ENCODE results near the gene FN1. TPM values are rescaled to one million over a fixed set of nuclear protein-coding genes. Genes with fewer than 3 reads are reported as not detected.

The FN1 gene
- under 1 TPM; 0.08 to 0.19 TPM for total RNA-seq

DNA sequence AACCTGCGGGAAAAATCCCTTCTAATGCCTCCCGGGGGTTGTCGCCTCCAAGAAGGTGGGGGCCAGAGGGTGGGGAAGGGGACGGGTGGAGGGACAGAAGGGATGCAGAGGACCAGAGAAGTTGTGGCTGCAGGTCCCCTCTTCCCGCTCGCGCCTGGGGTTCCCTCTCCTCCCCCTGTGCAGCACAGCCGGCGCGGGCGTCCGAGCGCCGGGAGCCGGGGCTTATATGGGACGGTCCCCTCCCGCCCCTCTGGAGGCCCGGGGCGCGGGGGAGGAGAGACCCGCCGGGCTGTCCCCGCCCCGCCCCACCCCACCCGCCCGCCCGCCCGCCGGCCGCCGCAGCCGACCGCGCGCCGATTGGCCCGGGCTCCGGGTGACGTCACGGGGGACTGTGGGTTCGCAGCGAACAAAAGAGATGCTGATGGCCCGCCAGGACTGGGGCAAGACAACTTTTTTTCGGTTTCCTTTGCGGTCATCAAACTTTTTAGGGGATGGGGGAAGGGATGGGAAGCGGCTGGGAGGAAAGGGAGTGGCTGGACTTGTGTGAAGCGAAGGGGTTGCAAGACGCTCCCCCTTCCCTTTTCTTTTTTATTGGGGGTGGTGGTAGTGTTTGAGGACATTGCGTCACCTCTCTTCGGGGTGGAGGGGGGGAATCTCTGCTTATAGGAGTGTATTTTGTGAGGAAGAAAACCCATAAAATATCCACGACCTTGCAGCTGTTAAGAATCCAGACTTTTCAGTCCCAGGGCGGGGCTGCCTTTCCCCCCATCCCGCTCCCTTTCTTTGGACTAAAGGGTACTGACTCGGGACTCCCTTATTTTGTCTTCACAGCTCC, at the start of gene FN1:
Gene FN1 (minus strand): TSS at position 199 of the 835 bp plus-strand sequence. CDS start 266 bp downstream, outside the sequence.
- CTCF ChIA-PET: no interaction called here

DNA sequence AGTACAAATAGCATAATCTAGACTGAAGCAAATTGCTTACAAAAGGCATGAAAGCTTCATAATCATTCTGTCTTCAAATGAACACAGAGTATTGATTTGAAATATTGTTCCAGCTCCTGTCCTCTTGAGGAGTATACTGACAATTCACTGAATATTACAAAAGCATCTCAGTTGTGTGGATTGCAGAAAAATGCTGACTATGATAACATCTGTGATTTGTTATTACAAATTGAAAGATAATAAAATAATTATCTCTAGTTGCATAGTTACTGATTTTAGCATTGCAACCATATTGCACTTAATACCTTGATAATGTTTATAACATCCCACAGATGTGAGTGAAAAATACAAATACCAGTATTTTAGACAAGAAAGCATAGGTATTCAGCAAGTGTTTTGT, 49.2 kb upstream of the FN1 start:
- POLR2A ChIA-PET: no interaction called here
- CTCF ChIA-PET: no interaction called here

More for the DNA sequence above, at the start of gene FN1:
- POLR2A ChIA-PET: interaction anchor here (0.6 kb wide), 1 partner anchor 415 kb away, joined by 3 read pairs; no protein-coding TSS in a partner anchor

DNA sequence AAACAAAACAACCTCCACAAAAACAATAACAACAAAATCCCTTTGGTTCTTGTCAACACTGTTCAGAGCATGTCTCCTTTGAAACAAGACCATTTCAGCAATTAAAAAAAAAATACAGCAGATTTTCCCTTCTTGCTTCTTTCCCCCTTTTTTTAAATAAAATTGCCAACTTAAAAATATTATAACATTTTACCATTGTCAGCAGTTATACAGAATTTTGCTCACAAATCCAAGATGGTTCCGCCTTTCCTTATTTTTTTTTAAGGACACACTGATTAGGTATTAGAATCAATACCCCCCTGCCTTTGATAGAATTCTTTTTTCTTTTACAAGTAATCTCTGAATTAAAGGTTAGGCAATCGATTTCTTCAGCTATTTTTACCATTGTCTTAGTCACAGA, 48.7 kb upstream of the FN1 start:
- POLR2A ChIA-PET: no interaction called here
- CTCF ChIA-PET: no interaction called here

DNA sequence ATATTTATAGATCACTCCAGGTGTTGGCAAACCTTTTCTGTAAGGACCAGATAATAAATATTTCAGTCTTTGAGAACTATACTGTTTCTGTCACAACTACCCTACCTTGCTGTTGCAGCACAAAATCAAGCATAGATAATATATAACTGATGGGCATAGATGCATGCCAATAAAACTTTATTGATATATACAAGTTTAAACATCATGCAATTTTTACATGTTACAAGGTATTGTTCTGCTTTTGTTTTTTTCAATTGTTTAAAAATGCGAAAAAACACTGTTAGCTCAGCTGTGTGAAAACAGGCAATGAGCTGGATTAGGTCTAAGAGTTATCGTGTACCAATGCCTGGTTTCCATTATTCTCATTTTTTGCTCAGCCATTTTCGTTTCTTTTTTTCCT, 47.6 kb upstream of the FN1 start:
- CTCF ChIA-PET: no interaction called here
- POLR2A ChIA-PET: no interaction called here

DNA sequence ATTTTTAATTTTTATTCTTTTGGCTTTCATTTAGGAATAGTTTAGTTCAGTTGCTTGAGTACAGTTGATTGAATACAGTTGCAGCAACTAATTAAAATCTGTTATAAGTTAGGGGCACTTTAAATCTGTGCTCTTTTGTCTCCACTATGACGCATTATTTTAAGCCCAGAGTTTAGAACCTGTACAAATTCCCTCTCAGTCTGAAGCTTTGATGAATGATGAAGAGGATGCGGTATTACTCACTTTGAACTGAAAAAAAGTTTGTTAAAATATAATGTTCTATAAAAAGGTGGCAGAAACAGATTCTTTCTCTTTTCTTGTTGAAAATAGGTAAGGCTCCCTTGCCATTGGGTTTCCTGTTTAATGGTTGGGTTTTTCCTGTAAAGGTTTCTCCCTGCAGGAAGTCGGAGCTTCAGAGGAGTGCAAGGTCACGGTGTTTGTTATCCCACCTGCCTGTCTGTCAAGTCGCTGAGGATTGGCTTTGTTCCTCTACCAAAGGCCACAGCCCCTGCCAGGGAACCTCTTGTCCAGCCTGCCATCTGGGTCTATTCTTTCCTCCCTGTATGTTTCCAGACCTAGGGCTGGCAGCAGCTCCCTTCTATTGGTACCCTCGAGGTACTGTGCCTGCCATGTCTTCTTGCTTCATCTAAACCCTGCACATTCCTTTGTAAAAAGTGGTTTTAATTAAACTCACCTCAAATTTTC, 43.8 kb upstream of the FN1 start:
- CTCF ChIA-PET: no interaction called here
- POLR2A ChIA-PET: no interaction called here

DNA sequence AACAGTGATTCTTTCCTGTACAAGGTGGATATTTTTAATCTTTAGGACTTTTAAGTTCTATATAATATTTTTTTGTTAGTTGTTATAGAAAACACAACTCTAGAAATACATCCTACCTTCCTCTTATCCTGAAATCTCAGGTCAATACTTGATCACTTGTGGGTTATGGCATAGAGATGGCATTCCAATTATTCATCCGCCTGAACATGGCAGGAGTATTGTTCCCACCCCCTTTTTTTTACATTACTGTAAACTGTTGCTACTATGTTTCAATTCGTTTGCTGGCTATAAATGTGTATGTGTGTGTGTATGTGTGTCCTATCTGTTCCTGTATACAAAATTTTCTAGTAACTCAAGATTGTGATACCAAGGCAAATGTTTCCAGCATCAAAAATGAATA, 43.3 kb upstream of the FN1 start:
- ChIA-PET CTCF (no interaction called here), POLR2A (no interaction called here)

DNA sequence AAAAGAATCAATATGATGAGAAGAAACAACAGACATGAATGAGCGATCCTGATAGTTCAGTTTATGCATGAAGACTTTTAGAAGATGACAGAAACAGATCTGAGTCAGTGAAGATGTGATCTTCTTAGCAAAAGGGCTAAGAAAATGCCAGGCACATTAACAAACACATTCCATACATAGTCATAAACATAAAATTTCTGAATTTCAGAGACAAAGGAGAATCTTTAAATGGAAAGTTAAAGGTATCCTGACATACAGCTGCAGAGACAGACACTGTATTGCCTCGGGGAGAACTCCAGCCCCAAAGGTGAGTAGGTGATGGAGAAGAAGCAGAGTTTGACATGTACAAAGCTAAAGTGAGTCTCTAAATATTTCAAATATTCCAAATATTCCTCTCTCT, 40.6 kb upstream of the FN1 start:
- ChIA-PET CTCF (no interaction called here), POLR2A (no interaction called here)

DNA sequence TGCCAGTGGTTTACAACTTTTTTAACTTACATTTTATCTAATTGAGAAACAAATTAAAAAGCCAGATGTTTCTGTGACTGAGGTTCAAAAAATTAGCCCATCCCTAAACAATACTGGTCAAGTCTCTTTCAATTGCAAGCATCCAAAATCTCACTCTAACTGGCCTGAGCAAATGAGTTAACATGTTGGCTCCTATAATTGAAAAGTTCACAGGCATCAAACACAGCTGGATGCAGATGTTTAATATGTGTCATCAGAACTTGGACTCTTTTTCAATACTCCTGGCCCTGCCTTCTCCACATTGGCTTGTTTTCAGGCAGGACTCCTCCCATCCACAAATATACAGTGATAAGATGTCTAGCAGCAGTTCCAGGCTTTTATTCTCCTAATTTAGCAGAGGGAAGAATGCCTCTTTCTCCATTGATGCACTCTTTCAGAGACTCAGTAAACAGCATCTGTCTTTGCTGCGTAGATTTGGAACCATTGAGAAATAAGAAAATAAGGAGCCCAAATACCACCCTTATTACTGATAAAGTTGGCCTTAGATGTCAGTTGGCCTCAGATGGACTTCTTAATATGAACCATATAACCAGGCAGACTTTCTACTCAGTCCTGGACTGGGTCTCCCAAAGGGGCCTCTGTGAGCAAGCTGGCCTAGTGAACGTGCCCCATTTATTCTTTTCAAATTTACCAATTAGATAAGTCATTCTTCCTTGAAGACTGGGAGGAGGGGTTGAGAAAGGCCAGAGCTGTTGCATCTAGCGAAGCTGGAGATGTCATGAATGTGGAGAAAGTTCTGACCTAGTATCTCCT, 30.4 kb upstream of the FN1 start:
- ChIA-PET CTCF (no interaction called here), POLR2A (no interaction called here)

DNA sequence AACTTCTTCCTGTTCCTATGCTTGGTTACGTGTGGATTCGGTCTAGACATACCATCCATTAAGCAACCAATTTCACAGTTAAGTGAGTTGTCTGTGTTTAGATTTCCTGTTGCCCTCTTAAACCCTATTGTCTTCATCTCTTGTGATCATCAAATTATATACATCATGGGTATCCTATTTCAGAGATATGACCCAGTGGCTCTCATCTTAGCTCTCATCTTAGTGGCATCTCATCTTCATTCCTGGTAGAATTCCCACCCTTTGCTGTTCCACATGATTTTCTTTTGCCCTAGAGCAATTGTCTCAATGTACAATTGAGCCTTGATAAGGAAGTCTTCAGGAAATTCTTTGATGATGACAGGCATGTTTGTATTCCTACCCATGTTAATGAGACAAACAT, 29.4 kb upstream of the FN1 start:
- POLR2A ChIA-PET: no interaction called here
- CTCF ChIA-PET: no interaction called here

DNA sequence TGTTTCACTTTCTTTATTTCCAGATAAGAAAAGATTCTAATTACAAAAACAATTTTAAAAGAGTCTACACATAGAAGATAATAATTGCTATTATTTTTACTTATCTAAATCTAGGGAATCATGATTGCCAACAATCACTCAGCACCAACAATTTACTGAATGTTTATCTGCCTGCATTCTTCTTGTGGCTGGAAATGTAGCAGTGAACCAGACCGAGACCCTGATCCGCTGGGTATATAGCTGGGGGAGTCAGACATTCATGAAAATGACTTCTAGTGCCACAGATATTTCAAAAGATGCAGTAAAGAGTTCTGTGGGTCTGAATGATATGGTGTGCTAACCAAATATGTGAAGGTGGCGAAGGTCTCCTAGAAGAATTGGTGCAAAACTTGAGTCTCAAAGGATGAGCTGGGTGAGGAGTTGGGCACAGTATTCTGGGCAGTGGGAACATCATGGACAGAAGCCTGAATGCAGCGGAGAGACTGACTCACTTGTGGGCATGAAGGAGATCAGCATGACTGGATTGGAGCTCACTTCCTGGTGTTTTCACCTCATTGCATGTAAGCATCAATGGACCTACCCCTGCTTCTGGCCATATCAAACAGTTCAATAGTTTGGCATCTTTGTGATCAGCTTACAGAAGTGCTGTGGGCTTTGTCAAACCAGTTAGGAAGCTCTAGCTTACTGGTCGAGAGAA, 26.1 kb upstream of the FN1 start:
- CTCF ChIA-PET: no interaction called here
- POLR2A ChIA-PET: no interaction called here

DNA sequence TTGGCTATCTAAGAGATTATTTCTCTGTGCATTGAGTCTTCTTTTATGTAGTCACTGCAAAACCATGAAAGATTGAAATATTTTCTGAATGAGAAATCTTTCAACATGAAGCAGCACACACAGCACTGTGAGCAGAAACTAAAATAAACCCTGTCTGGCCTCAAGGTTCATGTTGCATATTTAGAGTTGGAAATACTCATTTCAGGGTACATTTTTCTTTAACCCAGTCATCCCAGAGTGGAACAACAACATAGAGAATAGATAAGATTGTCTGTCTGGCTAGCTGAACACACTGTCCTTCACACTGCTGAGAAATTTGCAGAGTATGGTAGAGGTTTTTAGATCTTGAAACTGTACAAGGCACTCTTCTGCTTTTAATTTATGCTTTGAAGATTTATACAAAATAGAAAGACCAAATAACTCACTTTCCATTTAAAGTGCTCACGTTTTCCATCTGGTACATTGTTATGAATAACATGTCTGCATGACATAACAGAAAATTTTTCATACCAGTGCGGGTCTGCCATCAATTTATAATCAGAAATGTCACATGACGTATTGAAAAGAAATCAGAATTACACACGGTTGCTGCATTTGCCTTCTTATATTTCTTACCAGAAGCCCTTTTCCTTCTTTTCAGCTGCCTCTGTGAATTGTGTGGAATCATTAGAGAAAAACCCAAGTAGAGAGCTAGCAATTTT, 25.0 kb upstream of the FN1 start:
- ChIA-PET CTCF (no interaction called here), POLR2A (no interaction called here)

DNA sequence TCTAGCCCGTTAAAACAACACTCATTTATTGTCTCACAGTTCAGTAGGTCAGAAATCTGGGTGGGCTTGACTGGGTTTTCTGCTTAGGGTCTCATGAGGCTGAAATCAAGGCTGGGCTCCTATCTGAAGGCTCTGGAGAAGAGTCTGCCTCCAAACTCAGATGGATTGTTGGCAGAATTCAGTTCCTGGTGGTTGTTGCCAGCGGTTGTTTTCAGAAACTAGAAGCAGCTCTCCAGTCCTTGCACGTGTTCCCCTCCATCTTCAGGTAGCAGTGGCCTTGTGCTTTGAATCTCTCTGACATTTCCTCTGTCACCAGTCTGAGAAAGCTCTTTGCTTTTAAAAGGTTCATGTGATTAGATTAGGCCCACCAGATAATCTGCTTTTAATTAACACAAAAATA, 20.1 kb upstream of the FN1 start:
- POLR2A ChIA-PET: no interaction called here
- CTCF ChIA-PET: no interaction called here

DNA sequence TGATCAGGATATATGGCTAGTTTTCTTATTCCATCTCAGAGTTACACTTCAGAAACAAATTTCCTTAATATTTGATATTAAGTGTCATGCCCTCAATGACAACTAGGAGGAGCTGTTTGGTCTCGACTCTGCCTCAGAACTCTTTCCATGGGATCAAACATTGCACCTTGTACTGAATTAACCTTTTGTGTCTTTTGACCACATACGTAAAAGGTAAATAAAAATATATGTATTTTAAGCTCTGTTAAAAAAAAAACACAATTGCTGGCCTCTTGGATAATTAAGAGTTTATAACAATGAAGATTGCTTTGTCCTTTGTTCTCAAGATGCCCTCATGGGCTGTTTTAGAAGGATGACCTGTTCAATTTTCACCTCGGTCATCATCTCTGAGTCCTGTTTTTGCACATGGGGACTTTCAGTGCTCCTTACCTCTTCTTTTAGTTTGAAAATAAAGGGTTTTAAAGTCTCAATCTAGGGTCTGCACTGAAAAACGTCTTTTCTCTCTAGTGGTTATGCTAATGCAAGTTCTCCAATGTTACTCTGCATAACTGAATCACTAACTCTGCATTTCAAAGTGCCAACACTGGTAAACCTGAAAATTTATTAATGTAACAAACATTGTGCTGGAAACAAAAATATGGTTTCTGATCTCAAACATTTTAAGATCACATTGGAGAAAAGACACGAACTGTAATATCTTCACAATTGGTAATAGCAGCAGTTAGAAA, 18.8 kb upstream of the FN1 start:
- ChIA-PET CTCF (no interaction called here), POLR2A (no interaction called here)

DNA sequence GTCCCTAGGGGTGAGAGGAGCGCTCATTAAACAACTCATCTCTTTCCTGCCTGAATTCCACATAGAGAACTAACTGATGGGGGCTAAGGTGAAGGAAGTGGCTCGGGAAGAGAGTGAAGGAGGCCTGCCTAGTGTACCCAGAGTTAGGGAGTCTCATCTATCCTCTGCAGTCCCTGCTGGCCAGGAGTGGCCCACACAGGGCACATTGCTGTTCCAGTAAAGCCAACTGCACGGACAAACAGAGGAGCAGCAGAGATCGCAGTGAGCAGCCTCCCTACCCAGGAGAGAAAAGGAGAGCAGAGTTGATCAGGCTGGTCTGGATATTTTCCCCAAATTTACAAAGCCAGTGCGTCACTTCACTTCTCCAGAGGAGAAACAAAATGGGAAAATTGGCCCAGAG, 16.9 kb upstream of the FN1 start:
- POLR2A ChIA-PET: no interaction called here
- CTCF ChIA-PET: no interaction called here

DNA sequence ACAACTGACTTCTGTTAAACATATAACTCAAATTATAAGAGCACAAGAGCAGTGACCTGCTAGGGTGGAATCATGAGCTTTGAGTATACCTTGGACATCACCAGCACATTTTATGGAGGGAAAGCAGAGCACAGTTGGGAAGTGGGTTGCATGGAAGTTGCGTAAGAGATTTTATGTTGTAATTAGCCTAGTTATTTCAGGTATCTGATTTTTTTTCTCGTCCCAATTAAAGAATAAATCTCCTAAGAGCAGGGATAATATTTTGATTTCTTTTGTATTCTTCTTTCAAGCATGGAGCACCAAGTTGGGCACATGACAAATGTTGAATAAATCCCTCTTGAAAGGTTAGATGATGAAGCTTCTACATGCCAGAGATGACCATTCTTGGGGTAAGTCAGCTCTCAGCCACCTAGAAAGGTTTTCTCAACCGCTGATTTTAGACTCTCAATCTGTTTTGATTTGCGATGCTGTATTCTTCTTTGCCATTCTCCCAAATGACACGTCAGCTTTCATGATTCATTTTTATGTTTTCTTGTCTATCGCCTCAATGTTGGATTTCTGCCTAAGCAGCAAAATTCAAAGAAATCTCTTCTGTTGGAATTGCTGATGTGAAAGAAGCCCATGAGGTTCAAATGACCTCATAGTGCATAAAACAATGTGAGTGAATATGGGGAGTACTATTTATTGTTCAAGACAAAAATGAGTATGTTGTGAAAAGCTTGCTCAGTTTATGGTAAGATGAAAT, 15.3 kb upstream of the FN1 start:
- ChIA-PET POLR2A (no interaction called here), CTCF (no interaction called here)

DNA sequence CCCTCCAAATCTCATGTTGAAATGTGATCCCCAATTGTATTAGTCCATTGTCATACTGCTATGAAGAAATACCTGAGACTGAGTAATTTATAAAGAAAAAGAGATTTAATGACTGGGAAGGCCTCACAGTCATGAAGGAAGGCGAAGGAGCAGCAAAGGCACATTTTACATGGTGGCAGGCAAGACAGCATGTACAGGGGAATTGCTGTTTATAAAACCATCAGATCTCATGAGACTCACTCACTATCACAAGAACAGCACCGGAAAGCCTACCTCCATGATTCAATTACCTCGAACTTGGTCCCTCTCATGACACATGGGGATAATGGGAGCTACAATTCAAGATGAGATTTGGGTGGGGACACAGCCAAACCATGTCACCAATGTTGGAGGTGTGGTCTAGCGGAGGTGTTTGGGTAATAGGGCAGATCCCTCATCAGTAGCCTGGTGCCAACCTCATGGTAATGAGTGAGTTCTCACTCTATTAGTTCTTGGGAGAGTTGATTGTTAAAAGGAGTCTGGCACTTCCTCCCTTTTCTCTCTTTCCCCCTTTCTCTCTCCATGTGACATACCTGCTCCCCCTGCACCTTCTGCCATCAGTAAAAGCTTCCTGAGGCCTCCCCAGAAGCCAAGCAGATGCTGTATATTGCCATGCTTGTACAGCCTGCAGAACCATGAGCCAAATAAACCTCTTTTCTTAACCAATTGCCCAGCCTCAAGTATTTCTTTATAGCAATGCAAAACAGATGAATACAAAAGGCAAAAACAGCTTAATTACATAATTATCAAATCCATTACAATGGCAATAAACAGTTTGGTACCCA, 14.5 kb upstream of the FN1 start:
- POLR2A ChIA-PET: no interaction called here
- CTCF ChIA-PET: no interaction called here

DNA sequence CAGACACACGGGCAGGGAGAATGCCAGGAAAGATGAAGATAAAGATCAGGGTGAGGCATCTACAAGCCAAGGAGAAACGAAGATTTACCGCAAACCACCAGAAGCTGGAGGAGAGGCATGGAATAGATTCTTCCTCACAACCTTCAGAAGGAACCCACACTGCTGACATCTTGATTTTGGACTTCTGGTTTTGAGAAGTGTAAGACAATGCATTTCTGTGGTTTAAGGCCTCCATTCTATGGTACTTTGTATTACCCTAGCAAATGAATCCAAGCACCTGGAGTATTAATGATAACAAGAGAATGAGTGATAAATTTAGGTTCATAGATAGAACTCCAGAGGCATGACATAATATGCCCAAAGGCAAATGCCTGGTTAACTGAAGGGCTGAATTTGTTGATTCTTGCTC, 11.8 kb upstream of the FN1 start:
- ChIA-PET CTCF (no interaction called here), POLR2A (no interaction called here)

DNA sequence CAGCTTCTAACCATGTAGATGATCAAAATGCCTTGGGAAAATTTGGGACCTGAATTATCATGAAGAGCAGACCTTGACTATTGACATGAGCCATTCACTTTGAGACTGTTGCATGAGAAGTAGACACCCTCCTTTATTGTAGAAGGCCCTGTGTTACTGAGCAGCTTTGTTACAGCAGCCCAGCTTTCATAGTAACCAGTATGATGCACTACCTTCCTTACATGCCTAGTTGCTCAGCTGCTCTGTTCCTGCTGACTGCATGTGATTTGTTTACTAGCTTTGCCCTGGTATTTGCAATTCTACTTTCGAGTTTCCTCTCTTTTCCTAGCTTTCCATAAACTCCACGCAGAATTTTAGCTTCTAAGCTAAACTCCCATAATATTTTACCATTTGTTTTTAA, 11.2 kb upstream of the FN1 start:
- POLR2A ChIA-PET: no interaction called here
- CTCF ChIA-PET: no interaction called here
